Esophagus squamous epithelium (tissue), 4 donors: ENCODE data around the gene ERC2.

ENCODE experiments used
- POLR2A ChIP-seq, 4 donors: fragments of 450-650 bp; IDR thresholded peaks; one replicate each; pipeline ENCODE4 v1.6.1; 2017; ENCODE audit warnings: antibody characterized with exemption in 4 of 4, mild to moderate bottlenecking in 4 of 4, moderate library complexity in 3 of 4
- TF ChIP-seq, protein P1 (sequence below), 6 experiments: fragments of 450-650 bp in 4 of 6; fragments of 200-600 bp in 2 of 6; sonication (generic) in 2 of 6; IDR thresholded peaks; one replicate each; pipeline ENCODE4 v1.5.1; 2016 to 2019; ENCODE audit warnings: antibody characterized with exemption in 6 of 6, mild to moderate bottlenecking in 4 of 6, moderate library complexity in 4 of 6

DNA sequence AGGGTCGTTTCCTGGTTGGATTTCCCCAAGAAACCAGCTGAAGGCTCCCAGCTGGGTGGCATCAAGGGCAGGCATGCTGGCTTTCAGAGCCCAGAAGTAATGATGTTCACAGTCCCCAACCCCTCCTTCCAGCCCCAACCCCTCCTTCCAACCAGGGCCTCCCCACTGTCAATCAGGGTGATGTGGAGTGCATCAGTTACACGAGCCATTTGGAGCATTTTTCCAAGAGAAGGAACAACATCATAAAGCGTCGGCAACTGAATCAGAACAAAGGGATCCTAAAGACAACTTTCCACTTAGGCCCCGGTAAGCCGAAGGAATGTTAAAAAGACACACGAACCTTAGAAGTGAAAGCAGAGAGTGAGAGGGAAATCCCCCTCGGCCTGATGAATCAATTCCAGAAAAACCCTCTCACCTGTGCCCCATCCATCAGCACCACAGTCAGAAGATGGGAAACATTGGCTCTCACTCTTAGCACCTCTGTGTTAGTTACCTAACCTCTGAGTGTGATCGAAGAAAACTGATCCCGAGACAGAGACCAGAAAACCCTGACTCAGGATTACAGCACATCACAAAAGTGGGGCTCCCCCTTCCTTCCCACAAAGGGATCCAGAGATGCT, 880.0 kb downstream of the ERC2 start:
- TF ChIP-seq, protein P1, sequence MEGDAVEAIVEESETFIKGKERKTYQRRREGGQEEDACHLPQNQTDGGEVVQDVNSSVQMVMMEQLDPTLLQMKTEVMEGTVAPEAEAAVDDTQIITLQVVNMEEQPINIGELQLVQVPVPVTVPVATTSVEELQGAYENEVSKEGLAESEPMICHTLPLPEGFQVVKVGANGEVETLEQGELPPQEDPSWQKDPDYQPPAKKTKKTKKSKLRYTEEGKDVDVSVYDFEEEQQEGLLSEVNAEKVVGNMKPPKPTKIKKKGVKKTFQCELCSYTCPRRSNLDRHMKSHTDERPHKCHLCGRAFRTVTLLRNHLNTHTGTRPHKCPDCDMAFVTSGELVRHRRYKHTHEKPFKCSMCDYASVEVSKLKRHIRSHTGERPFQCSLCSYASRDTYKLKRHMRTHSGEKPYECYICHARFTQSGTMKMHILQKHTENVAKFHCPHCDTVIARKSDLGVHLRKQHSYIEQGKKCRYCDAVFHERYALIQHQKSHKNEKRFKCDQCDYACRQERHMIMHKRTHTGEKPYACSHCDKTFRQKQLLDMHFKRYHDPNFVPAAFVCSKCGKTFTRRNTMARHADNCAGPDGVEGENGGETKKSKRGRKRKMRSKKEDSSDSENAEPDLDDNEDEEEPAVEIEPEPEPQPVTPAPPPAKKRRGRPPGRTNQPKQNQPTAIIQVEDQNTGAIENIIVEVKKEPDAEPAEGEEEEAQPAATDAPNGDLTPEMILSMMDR (IDR thresholded peaks at IDR 0.05), result no peak
- TF ChIP-seq POLR2A (IDR thresholded peaks at IDR 0.05), result no peak
